ENCODE results near the gene TMEM209.

- TF ChIP-seq CTCF (IDR thresholded peaks at IDR 0.05; ENCODE audit: poor library complexity, severe bottlenecking): no peak
- TF ChIP-seq RAD21 (conservative IDR thresholded peaks at IDR 0.05): no peak
- no peak for TF ChIP-seq REST (IDR thresholded peaks at IDR 0.05; ENCODE audit: borderline replicate concordance)
- no peak for TF ChIP-seq POLR2AphosphoS5 (IDR thresholded peaks at IDR 0.05)
- no peak for TF ChIP-seq SMC3 (conservative IDR thresholded peaks at IDR 0.05; ENCODE audit: poor library complexity)
Observed at GRCh38 chr7:130127404-130127803, 77.8 kb downstream of the TMEM209 start.
